GM19351 (cell line): ENCODE results near the gene DNAJB1.

Experiments
- ATAC-seq: cut with Tn5 transposase; IDR thresholded peaks from one replicate; pipeline ENCODE4 v1.9.1; 2021; ENCODE audit warnings: mild to moderate bottlenecking, moderate library complexity; ENCODE audit not compliant: unreplicated experiment

Gene DNAJB1

DNA sequence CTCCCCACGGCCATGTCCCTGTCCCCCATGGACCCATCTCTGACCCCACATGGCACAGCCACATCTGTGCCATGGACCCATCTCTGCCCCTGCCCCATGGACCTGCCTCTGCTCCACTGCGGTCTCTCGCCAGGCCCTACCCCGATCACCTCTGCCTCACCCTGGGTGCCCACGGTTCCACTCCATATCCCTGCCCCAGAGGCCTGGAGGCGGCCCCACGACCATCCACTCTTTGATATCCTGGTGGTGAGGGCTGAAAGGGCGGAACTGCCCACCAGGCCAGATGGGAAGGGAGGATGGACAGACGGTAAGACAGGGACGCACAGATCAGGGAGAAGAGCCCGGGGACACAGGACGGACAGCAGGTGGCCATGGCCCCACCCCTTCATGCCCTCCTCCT lies 43.4 kb downstream of the DNAJB1 start:
- no peak for ATAC-seq

- ATAC-seq, result no peak
Measured at GRCh38 chr19:14473978-14474578, 44.1 kb downstream of the DNAJB1 start.

GRCh38 chr19:14473073-14473977 lies 44.9 kb downstream of the DNAJB1 start:
- no peak for ATAC-seq

DNA sequence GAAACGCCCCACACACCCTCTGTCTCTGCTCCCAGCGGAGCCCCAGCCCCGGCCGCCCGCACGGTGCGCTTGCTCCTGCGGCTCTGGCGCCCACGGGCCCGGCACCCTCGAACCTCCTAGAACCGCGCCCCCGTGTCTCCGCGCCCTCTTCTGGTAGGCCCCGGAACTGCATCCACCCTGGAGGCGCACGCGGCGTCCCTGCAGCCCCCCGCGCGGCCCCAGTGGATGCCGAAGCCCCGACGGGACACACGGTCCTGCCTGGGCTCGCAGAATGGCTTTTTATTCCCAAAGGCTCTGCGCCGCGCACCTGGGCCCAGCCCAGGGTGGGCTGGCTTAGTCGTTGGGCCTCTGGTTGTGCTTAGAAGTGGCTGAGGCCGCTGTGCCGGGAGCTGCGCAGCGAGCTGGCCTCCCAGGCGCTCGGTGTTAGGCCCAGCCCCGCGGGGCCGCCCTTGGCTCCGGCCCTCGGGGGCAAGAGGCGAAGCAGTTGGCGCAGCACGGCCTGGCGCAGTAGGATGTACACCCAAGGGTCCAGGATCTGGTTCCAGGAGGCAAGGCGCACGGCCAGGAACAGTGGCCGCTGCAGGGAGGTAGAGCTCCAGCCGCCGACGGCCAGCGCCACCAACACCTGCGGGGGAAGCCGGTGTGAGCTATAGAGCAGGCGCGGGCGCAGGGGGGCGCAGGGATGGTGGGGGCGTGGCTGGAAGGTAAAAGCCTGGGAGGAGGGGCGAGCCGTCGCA lies 45.8 kb downstream of the DNAJB1 start:
- ATAC-seq, result no peak

- ATAC-seq, result no peak
Measured at GRCh38 chr19:14471436-14472187, 46.6 kb downstream of the DNAJB1 start.

GRCh38 chr19:14470031-14470876 lies 47.9 kb downstream of the DNAJB1 start:
- ATAC-seq, result no peak

- no peak for ATAC-seq
Measured at GRCh38 chr19:14467816-14468215, 50.4 kb downstream of the DNAJB1 start.

- no peak for ATAC-seq
Measured at GRCh38 chr19:14467391-14467790, 50.8 kb downstream of the DNAJB1 start.
